ENCODE measurements around the gene SEC14L6. TPM values are rescaled to one million over a fixed set of nuclear protein-coding genes. Genes with fewer than 3 reads are reported as not detected.

SEC14L6 gene
- total RNA-seq, 1 donor from 2014 or later = not detected

DNA sequence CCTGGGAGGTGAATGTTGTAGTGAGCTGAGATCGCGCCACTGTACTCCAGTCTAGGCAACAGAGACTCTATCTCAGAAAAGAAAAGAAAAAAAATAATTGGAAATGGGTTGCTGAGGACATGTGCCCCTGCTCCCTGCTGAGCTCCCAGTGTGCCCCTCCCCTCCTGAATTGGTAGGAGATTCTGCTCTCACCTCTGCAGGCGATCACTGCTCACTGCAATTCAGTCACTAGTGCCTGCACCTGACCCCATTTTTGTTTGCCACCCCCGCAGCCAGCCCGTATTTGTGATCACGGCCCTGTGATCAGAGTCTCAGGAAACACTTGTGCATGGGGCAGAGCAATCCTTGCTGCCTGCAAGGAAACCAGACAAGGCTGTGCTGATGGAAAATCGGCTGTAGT, 58.4 kb downstream of the SEC14L6 start:
- Histone ChIP-seq H3K27ac (replicated peaks) (no peak overlapping the region), H3K4me1 (no peaks in the 10 kb centered on the region), H3K27me3 (ENCODE audit: low read depth) (peaks cover 44% of the 10 kb centered on the region), H3K9me3 (replicated peaks) (no peaks in the 10 kb centered on the region), H3K36me3 (no peaks in the 10 kb centered on the region), H3K4me3 (no peak overlapping the region)
- no peak for DNase-seq
- intact Hi-C loops (cut with micrococcal nuclease) = no loop called here
- TF ChIP-seq, protein P1, sequence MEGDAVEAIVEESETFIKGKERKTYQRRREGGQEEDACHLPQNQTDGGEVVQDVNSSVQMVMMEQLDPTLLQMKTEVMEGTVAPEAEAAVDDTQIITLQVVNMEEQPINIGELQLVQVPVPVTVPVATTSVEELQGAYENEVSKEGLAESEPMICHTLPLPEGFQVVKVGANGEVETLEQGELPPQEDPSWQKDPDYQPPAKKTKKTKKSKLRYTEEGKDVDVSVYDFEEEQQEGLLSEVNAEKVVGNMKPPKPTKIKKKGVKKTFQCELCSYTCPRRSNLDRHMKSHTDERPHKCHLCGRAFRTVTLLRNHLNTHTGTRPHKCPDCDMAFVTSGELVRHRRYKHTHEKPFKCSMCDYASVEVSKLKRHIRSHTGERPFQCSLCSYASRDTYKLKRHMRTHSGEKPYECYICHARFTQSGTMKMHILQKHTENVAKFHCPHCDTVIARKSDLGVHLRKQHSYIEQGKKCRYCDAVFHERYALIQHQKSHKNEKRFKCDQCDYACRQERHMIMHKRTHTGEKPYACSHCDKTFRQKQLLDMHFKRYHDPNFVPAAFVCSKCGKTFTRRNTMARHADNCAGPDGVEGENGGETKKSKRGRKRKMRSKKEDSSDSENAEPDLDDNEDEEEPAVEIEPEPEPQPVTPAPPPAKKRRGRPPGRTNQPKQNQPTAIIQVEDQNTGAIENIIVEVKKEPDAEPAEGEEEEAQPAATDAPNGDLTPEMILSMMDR (IDR thresholded peaks at IDR 0.05; ENCODE audit: borderline replicate concordance) = no peak

DNA sequence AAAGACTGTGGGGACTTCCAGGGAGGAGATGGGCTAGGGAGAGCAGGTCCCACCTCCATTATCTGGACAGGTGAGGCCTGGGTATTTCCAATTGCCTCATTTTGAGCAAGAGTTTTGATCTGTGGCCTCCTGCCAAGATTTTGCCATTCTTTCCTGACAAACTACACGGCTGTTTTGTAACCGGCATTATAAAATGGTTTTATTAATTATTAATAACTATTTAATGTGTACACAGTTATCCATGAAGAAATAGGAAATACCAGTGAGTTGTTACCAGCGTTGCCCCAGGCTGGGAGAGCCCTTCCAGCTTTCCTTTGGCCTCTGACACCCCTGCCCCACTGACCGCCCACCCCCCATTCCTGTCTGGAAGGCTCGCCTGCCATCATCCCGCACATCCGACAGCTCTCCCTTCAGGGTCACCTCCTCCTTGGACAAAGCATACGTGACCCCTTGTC, 59.9 kb downstream of the SEC14L6 start:
- no peaks in the 10 kb centered on the region for H3K9me3 ChIP-seq (replicated peaks)
- H3K4me3 ChIP-seq = no peak overlapping the region
- no peak for DNase-seq
- peaks cover 35% of the 10 kb centered on the region for H3K27me3 ChIP-seq (ENCODE audit: low read depth)
- H3K36me3 ChIP-seq = no peaks in the 10 kb centered on the region
- no peaks in the 10 kb centered on the region for H3K4me1 ChIP-seq
- no peak overlapping the region for H3K27ac ChIP-seq (replicated peaks)
- intact Hi-C loops (cut with micrococcal nuclease) = no loop called here
- TF ChIP-seq, protein P1 (IDR thresholded peaks at IDR 0.05; ENCODE audit: borderline replicate concordance) = no peak

DNA sequence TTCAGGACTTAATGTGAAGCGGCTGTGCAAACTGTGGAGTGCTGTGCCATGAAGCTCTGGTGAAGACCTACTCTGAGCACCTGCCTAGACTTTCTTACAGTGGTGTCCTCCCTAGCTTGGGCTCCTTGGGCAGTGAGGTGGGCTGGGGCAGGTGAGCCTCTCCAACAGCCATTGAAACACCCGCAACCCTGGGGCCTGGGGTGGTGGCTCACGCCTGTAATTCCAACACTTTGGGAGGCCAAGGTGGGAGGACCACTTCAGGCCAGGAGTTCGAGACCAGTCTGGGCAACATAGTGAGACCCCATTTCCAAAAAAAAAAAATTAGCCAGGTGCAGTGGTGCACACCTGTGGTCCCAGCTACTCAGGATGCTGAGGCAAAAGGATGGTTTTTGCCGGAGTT, 60.4 kb downstream of the SEC14L6 start:
- intact Hi-C loops (cut with micrococcal nuclease) = no loop called here

DNA sequence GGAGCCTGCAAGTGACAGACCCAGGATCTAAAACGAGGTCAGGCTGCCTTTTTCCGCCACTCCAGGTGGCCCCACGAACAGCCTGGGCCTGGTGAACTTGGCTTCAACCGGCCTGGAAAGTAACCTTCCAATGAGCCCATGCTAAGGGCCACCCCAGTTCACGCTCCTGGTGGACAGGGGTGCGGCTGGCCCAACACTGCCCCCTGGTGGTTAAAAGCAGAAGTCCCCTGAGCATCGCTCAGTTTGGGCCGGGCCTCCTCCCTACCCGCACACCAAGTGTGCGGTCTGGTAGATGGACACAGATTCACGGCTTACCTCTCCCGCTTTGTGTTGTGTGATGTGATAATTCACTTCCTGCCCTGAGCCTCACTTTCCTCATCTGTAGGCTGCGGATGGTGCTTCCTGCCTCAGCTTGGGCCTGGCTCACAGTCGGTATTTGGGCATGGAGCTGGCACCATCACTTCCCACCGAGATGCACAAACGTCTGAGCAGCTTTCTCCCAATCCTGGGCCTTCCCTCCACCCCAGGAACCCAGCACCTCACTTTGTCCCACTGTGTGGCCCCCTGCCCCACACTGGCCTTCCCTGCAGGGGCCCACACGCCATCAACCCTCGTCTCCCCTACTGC, 61.1 kb downstream of the SEC14L6 start:
- no peak overlapping the region for H3K27ac ChIP-seq (replicated peaks)
- intact Hi-C loops (cut with micrococcal nuclease) = no loop called here
- no peaks in the 10 kb centered on the region for H3K36me3 ChIP-seq
- TF ChIP-seq, protein P1 (IDR thresholded peaks at IDR 0.05; ENCODE audit: borderline replicate concordance) = peak; percentile 96
- no peaks in the 10 kb centered on the region for H3K9me3 ChIP-seq (replicated peaks)
- H3K4me1 ChIP-seq = no peaks in the 10 kb centered on the region
- H3K4me3 ChIP-seq = no peak overlapping the region
- H3K27me3 ChIP-seq (ENCODE audit: low read depth) = peaks cover 27% of the 10 kb centered on the region
- DNase-seq = peak; percentile 56

More for the DNA sequence above, 60.4 kb downstream of the SEC14L6 start:
- Histone ChIP-seq H3K9me3 (replicated peaks) (no peaks in the 10 kb centered on the region), H3K4me3 (no peak overlapping the region), H3K36me3 (no peaks in the 10 kb centered on the region), H3K27ac (replicated peaks) (no peak overlapping the region), H3K4me1 (no peaks in the 10 kb centered on the region), H3K27me3 (ENCODE audit: low read depth) (peaks cover 30% of the 10 kb centered on the region)
- TF ChIP-seq, protein P1 (IDR thresholded peaks at IDR 0.05; ENCODE audit: borderline replicate concordance) = no peak
- DNase-seq = no peak

DNA sequence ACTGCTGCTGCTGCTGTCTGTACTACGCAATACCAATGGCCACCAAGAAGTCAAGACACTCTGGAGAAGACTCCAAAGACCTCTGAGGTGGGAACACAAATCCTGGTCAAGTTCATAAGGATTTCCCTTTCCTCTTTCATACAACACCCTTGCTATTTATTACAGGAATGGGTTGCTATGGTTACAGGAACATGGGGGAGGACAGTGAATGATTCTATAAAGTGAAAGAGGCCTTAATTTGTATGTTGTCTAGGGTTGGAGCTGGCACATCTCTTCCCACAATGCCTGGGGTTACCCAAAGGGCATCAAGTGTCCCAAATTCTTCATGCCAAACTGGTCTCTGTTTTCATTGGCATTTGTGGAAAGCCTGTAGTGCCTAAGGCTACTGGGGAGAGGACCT, 63.4 kb downstream of the SEC14L6 start:
- Histone ChIP-seq H3K4me1 (no peaks in the 10 kb centered on the region), H3K27ac (replicated peaks) (no peak overlapping the region), H3K4me3 (no peak overlapping the region), H3K27me3 (ENCODE audit: low read depth) (peaks cover 14% of the 10 kb centered on the region), H3K36me3 (no peaks in the 10 kb centered on the region), H3K9me3 (replicated peaks) (no peaks in the 10 kb centered on the region)
- DNase-seq = no peak
- TF ChIP-seq, protein P1 (IDR thresholded peaks at IDR 0.05; ENCODE audit: borderline replicate concordance) = no peak
- intact Hi-C loops (cut with micrococcal nuclease) = no loop called here

All from left ventricle myocardium inferior (tissue), 1 donor.